Peyer's patch (tissue), 4 donors: ENCODE data around the gene TCF4.

ENCODE experiments used
- CTCF ChIP-seq, 6 experiments: fragments of 450-650 bp in 4 of 6; fragments of 200-600 bp in 2 of 6; sonication (generic) in 1 of 6; IDR thresholded peaks; one replicate each; pipeline ENCODE4 v1.5.1; 2017 to 2019; ENCODE audit warnings: antibody characterized with exemption in 6 of 6, mild to moderate bottlenecking in 3 of 6, moderate library complexity in 1 of 6
- POLR2A ChIP-seq, 2 donors: fragments of 450-650 bp; IDR thresholded peaks; one replicate each; pipeline ENCODE4 v1.5.1; 2017; ENCODE audit warnings: antibody characterized with exemption in 2 of 2, mild to moderate bottlenecking in 2 of 2, moderate library complexity in 2 of 2

- TF ChIP-seq CTCF (IDR thresholded peaks at IDR 0.05) (no peak), POLR2A (IDR thresholded peaks at IDR 0.05) (no peak)
These were observed 304.7 kb downstream of the TCF4 start for GRCh38 chr18:55283309-55283708.
